ENCODE data around the gene CHPT1. TPM values are rescaled to one million over a fixed set of nuclear protein-coding genes. Genes with fewer than 3 reads are reported as not detected.

CHPT1 gene
- polyA plus RNA-seq, 1 donor, result 174 TPM

- Histone ChIP-seq H3K4me1 (ENCODE audit: control insufficient read depth, insufficient read depth, low read length) (no peaks in the 10 kb centered on the region), H3K27ac (ENCODE audit: low read length) (no peak overlapping the region), H3K36me3 (ENCODE audit: control insufficient read depth, insufficient read depth, low read length) (peaks cover 16% of the 10 kb centered on the region), H3K9me3 (ENCODE audit: control insufficient read depth, low read depth, low read length) (no peaks in the 10 kb centered on the region), H3K4me3 (ENCODE audit: low read length) (no peak overlapping the region), H3K27me3 (ENCODE audit: control insufficient read depth, insufficient read depth, low read length) (no peaks in the 10 kb centered on the region)
- WGBS (ENCODE audit: insufficient coverage, low lambda C conversion rate), result no CpG with 5 or more reads among the region's 5 CpGs
- no peak for DNase-seq
Observed at GRCh38 chr12:101772012-101772775, 74.8 kb downstream of the CHPT1 start.

DNA sequence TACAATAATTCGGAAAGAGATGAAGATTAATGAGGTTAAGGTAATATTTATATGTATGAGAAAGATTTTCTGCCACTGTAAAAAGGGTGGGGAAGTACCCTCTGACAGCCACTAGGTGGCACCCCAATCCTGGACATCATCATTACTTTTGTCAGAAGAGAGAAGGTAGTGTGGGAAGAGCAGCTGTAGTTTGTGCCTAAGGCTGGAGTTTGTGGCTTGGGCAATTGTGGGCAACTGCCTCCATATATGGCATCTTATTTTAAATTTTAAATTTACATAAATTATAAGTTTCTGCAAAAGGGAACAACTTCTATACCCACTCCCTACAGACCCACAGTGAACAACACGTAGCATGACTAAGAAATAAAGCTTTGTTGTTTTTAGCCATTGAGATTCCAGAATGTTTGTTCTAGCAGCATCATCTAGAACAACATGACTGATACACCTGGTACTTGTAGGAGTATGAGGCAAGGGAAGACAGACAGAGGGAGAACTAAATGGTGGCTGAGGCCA, 76.3 kb downstream of the CHPT1 start:
- 50% methylated on average over 2 of the region's 2 CpGs for WGBS (ENCODE audit: insufficient coverage, low lambda C conversion rate)
- Histone ChIP-seq H3K4me1 (ENCODE audit: control insufficient read depth, insufficient read depth, low read length) (no peaks in the 10 kb centered on the region), H3K27ac (ENCODE audit: low read length) (no peak overlapping the region), H3K9me3 (ENCODE audit: control insufficient read depth, low read depth, low read length) (no peaks in the 10 kb centered on the region), H3K36me3 (ENCODE audit: control insufficient read depth, insufficient read depth, low read length) (peaks cover 11% of the 10 kb centered on the region), H3K27me3 (ENCODE audit: control insufficient read depth, insufficient read depth, low read length) (no peaks in the 10 kb centered on the region), H3K4me3 (ENCODE audit: low read length) (no peak overlapping the region)
- peak; percentile 41 to 43 for DNase-seq

DNA sequence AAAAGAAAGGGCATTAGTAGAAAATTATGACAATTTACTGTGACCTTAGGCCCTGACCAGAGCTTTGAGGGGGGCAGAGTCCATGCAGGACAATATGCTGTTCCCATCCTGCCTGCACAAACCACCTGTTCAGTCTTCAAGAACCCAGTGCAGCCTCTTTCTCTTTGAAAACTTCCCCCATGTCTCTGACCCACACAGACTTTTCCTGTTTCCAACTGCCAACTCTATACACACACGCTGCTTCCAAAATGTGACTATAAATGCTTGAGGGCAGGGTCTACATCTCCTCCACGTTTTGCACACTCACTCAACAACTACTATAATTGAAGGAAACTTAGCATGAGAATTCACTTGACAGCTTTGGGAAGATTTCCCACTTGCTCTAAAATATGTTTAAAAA, 78.4 kb downstream of the CHPT1 start:
- WGBS (ENCODE audit: insufficient coverage, low lambda C conversion rate), result 83% methylated on average over 1 of the region's 2 CpGs
- Histone ChIP-seq H3K27ac (ENCODE audit: low read length) (no peak overlapping the region), H3K4me3 (ENCODE audit: low read length) (no peak overlapping the region), H3K4me1 (ENCODE audit: control insufficient read depth, insufficient read depth, low read length) (no peaks in the 10 kb centered on the region), H3K27me3 (ENCODE audit: control insufficient read depth, insufficient read depth, low read length) (no peaks in the 10 kb centered on the region), H3K36me3 (ENCODE audit: control insufficient read depth, insufficient read depth, low read length) (peaks cover 4% of the 10 kb centered on the region), H3K9me3 (ENCODE audit: control insufficient read depth, low read depth, low read length) (no peaks in the 10 kb centered on the region)
- no peak for DNase-seq

- WGBS (ENCODE audit: insufficient coverage, low lambda C conversion rate), result 80% methylated on average over 1 of the region's 3 CpGs
- no peak for DNase-seq
- Histone ChIP-seq H3K4me1 (ENCODE audit: control insufficient read depth, insufficient read depth, low read length) (no peaks in the 10 kb centered on the region), H3K27ac (ENCODE audit: low read length) (no peak overlapping the region), H3K4me3 (ENCODE audit: low read length) (no peak overlapping the region), H3K9me3 (ENCODE audit: control insufficient read depth, low read depth, low read length) (no peaks in the 10 kb centered on the region), H3K27me3 (ENCODE audit: control insufficient read depth, insufficient read depth, low read length) (no peaks in the 10 kb centered on the region), H3K36me3 (ENCODE audit: control insufficient read depth, insufficient read depth, low read length) (peaks cover 4% of the 10 kb centered on the region)
Observed at GRCh38 chr12:101777485-101777884, 80.0 kb downstream of the CHPT1 start.

DNA sequence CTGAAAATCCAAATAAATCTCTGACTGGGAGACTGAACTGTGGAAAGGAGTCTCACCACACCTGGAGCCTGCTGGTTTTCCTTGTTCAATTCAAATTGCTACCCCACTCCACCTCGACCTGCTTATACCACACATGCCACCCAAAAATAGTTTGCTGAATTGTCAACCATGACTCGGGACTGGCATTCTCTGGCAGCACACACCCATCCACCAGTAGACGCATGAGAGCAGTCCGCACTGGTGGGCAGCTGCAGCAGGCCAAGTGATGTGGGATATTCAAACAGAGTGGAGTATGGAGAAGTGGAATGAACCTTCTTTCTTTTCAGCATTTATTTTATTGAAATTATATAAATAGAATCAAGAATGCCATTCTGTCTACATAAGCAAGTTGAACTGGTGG, 80.5 kb downstream of the CHPT1 start:
- no CpG with 5 or more reads among the region's 4 CpGs for WGBS (ENCODE audit: insufficient coverage, low lambda C conversion rate)
- H3K9me3 ChIP-seq (ENCODE audit: control insufficient read depth, low read depth, low read length), result no peaks in the 10 kb centered on the region
- no peaks in the 10 kb centered on the region for H3K27me3 ChIP-seq (ENCODE audit: control insufficient read depth, insufficient read depth, low read length)
- H3K36me3 ChIP-seq (ENCODE audit: control insufficient read depth, insufficient read depth, low read length), result peaks cover 4% of the 10 kb centered on the region
- H3K4me3 ChIP-seq (ENCODE audit: low read length), result no peak overlapping the region
- no peak for DNase-seq
- no peaks in the 10 kb centered on the region for H3K4me1 ChIP-seq (ENCODE audit: control insufficient read depth, insufficient read depth, low read length)
- H3K27ac ChIP-seq (ENCODE audit: low read length), result no peak overlapping the region

Other genes starting within 250 kb of the CHPT1 start
- gene SPIC, start 222.3 kb upstream of the CHPT1 start, polyA plus RNA-seq, result 0.13 TPM
- gene MYBPC1, start 102.7 kb upstream of the CHPT1 start, polyA plus RNA-seq, result 4.0 TPM
- 1.7 TPM for gene SYCP3, start 41.8 kb downstream of the CHPT1 start, polyA plus RNA-seq
- gene GNPTAB, start 133.3 kb downstream of the CHPT1 start, polyA plus RNA-seq, result 41.1 TPM
- 7.8 TPM for gene DRAM1, start 179.9 kb downstream of the CHPT1 start, polyA plus RNA-seq

Measured in large intestine (tissue), 3 donors.